Skeletal muscle tissue (tissue), 4 donors: ENCODE results near the gene CFAP299. TPM values are rescaled to one million over a fixed set of nuclear protein-coding genes. Genes with fewer than 3 reads are reported as not detected.

ENCODE experiments used
- H3K27ac ChIP-seq: one replicate; pipeline ENCODE4 v1.7.0; 2013; ENCODE audit warnings: mild to moderate bottlenecking, low read depth, low read length, inconsistent platforms
- H3K27me3 ChIP-seq, 3 donors: one replicate each; pipeline ENCODE4 v1.7.0; 2013; ENCODE audit warnings: low read length in 3 of 3; ENCODE audit not compliant: control insufficient read depth in 3 of 3, insufficient read depth in 3 of 3
- H3K36me3 ChIP-seq, 3 donors: one replicate each; pipeline ENCODE4 v1.7.0; 2013; ENCODE audit warnings: low read length in 3 of 3; ENCODE audit not compliant: control insufficient read depth in 3 of 3, insufficient read depth in 3 of 3
- H3K4me1 ChIP-seq, 3 donors: one replicate each; pipeline ENCODE4 v1.7.0; 2013; ENCODE audit warnings: low read length in 3 of 3, mild to moderate bottlenecking in 3 of 3; ENCODE audit not compliant: control insufficient read depth in 3 of 3, insufficient read depth in 3 of 3
- H3K4me3 ChIP-seq, 3 donors: one replicate each; pipeline ENCODE4 v1.7.0; 2013; ENCODE audit warnings: low read length in 3 of 3
- H3K9ac ChIP-seq, 3 donors: one replicate each; pipeline ENCODE4 v1.7.0; 2013; ENCODE audit warnings: low read length in 3 of 3, mild to moderate bottlenecking in 3 of 3, moderate library complexity in 2 of 3, low read depth in 1 of 3
- H3K9me3 ChIP-seq, 3 donors: one replicate each; pipeline ENCODE4 v1.7.0; 2013; ENCODE audit warnings: low read length in 3 of 3; ENCODE audit not compliant: control insufficient read depth in 3 of 3
- total RNA-seq: library from RNA; depleted of rRNA; stranded (reverse); fragments of >200 nt; gene quantifications from one replicate; pipeline ENCODE4 v1.2.3, GENCODE V29; 2014
- donor health status: Osteomylitis.

CFAP299 gene
- total RNA-seq, 1 donor from 2014 or later, result 0.52 TPM

DNA sequence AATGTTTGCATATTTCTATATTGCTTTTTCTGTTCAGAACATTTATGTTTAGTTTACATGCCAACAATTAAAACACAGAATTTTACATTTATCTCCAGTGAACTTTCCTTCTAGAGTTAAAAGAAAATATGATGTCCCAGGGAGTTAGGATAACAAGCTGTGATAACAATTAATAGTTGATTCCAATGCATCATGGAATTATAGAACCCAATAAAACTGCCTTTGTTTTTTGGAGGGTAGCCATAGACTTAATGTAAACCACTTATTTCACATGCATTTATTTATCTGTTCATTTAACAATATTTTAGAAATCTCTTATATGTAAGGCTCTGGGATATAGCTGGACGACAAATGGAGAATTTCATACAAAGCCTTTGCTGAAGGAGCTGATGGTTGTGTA lies 180.0 kb downstream of the CFAP299 start:
- H3K9me3 ChIP-seq, result no peaks in the 10 kb centered on the region
- no peak overlapping the region for H3K27ac ChIP-seq
- H3K4me1 ChIP-seq, result no peaks in the 10 kb centered on the region
- no peaks in the 10 kb centered on the region for H3K27me3 ChIP-seq
- H3K9ac ChIP-seq, result no peak overlapping the region
- H3K36me3 ChIP-seq, result no peaks in the 10 kb centered on the region
- H3K4me3 ChIP-seq, result no peak overlapping the region

DNA sequence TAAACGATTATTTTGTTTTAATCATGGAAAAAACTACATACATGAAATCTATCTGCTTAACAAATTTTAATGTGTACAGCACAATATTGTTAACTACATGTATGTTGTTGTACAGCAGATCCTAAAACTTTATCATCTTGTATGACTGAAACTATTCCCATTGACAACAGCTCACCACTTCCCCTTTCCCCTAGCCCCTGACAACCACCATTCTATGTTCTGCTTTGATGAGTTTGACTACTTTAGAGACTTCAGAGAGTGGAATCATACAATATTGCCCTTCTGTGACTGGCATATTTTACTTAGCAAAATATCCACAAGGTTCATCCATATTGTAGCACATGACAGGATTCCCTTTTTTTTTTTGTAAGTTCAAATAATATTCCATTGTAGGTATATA lies 185.9 kb downstream of the CFAP299 start:
- Histone ChIP-seq H3K27me3 (no peaks in the 10 kb centered on the region), H3K4me3 (no peak overlapping the region), H3K27ac (no peak overlapping the region), H3K4me1 (no peaks in the 10 kb centered on the region), H3K9me3 (no peaks in the 10 kb centered on the region), H3K36me3 (no peaks in the 10 kb centered on the region), H3K9ac (no peak overlapping the region)

DNA sequence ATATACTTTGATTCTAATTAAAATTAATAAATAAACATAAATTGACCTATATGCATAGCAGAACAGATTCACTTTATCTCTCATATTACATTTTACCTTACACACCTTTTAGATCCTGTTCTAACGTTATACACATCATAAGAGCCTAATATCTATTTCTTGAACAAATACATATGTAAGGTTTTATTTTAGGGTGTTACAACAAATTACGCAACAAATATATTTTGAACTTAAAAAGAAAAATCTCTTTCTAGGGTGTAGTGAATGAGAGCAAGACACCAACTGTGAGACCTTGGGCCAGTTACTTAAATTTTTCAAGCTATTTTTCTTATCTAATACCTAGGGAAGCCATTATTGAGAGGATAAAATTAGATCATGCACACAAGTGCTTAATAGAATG lies 191.2 kb downstream of the CFAP299 start:
- no peaks in the 10 kb centered on the region for H3K9me3 ChIP-seq
- no peaks in the 10 kb centered on the region for H3K4me1 ChIP-seq
- H3K36me3 ChIP-seq, result no peaks in the 10 kb centered on the region
- no peak overlapping the region for H3K27ac ChIP-seq
- H3K27me3 ChIP-seq, result no peaks in the 10 kb centered on the region
- no peak overlapping the region for H3K9ac ChIP-seq
- H3K4me3 ChIP-seq, result no peak overlapping the region

DNA sequence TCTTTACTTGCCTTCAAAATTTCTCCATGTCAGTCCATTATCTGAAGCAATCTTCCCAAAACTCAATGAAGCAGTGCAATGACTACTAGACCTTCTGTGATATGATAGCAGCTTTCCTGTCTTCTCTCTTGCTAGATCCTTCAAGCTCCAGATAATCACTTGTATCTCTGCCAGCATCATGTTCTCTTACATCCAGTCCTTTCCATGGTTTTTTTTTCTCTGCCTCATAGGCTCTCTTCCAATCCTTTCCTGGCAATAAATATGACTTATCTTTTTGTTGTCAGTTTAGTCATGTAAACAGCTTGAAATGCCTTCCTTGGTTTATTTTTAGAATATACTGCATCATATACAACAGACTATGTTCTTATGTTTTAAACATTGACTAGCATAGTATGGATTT lies 193.5 kb downstream of the CFAP299 start:
- Histone ChIP-seq H3K4me1 (no peaks in the 10 kb centered on the region), H3K27me3 (no peaks in the 10 kb centered on the region), H3K36me3 (no peaks in the 10 kb centered on the region), H3K27ac (no peak overlapping the region), H3K4me3 (no peak overlapping the region), H3K9ac (no peak overlapping the region), H3K9me3 (no peaks in the 10 kb centered on the region)

DNA sequence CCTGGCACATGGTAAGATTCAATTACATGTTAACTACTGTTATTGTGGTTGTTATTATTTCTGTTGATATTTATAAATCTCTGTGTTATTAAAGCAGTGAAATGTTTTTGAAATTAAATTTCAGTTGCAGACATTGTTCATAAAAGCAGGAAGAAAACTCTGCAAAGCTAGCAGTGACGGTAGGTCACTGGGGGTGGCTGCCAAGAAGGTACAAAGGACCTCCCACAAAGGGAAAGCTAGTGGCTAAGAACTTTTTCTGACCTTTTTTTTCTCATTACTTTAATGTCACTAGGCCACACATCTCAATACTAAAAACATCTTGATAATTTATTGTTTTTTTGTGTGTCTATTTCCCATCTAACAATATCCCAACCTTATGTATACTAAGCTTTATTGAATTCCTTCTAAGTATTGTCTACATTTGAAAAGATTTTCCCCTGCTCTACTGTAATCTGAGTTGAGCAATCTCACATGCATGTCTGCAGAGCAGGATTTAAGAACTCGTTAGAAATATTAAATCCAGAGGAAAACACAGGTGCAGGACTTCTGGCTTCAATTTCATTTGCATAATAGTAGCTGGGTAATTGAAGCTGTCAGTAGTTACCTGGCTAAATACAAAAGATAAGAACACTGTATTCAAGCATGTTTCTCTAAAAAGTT lies 197.3 kb downstream of the CFAP299 start:
- H3K4me3 ChIP-seq, result no peak overlapping the region
- H3K4me1 ChIP-seq, result no peaks in the 10 kb centered on the region
- no peak overlapping the region for H3K27ac ChIP-seq
- H3K27me3 ChIP-seq, result no peaks in the 10 kb centered on the region
- H3K36me3 ChIP-seq, result no peaks in the 10 kb centered on the region
- H3K9me3 ChIP-seq, result no peaks in the 10 kb centered on the region
- H3K9ac ChIP-seq, result no peak overlapping the region

DNA sequence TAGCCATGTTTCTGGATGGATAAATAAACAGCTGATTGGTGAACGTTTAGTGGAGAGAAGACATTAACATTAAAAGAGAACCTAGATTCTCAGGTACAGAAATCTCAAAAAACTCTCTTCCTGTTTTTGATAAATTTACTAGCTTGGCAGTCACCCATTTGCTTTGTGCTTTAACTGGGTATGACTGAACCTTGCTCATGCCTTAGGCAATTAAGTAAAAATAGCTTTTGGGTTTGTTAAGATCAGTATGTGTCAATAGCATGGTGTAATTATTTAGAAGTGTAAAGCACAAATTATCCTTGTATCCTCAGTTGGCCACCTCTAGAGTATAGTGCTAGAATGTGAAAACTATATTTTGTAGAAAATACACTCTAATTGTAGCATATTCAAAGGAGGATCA lies 200.0 kb downstream of the CFAP299 start:
- H3K4me3 ChIP-seq, result no peak overlapping the region
- H3K9me3 ChIP-seq, result no peaks in the 10 kb centered on the region
- H3K27me3 ChIP-seq, result no peaks in the 10 kb centered on the region
- H3K9ac ChIP-seq, result no peak overlapping the region
- H3K36me3 ChIP-seq, result no peaks in the 10 kb centered on the region
- no peak overlapping the region for H3K27ac ChIP-seq
- H3K4me1 ChIP-seq, result no peaks in the 10 kb centered on the region

DNA sequence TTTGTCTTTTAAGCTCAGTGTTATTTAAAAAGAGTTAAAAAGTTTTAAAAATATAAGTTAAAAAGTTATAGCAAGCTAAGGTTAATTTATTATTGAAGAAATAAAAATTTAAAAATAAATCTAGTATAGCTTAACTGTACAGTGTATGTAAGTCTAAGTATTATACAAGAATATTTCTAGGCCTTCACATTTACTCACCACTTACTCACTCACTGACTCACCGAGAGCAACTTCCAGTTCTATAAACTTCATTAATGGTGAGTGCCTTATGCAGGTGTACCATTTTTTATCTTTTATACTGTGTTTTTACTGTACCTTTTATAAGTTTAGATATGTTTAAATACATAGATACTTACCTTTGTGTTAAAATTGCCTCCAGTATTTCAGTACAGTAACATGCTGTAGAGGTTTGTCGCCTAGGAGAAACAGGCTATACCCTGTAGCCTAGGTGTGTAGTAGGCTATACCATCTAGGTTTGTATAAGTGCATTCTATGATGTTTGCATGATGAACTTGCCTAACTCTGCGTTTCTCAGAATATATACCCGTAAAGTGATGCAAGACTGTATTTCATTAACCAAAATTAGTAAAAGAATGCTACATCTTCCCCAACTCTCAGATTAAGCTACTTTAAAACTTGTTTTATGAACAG lies 202.9 kb downstream of the CFAP299 start:
- Histone ChIP-seq H3K27ac (no peak overlapping the region), H3K4me1 (no peaks in the 10 kb centered on the region), H3K36me3 (no peaks in the 10 kb centered on the region), H3K4me3 (no peak overlapping the region), H3K9me3 (no peaks in the 10 kb centered on the region), H3K27me3 (no peaks in the 10 kb centered on the region), H3K9ac (no peak overlapping the region)

DNA sequence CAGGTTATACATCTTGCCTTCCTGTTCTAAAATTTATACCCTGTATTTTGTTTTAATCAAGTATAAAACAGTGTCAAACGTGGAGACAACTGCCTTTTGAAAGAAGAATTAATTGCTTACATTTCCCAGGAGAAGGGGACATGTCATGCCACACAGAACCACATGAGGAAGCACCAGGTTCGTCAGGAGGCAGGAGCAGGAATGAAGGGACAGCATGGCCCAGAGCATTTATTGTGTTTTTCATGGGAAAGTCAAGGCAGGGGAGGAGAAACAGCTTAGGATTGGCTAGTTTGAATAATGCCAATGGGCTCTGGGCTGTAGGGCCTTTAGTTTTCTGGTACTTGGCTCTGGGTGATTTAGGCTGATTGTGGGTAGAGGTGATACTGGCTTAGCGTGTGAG lies 203.7 kb downstream of the CFAP299 start:
- Histone ChIP-seq H3K4me3 (no peak overlapping the region), H3K4me1 (no peaks in the 10 kb centered on the region), H3K27ac (no peak overlapping the region), H3K9ac (no peak overlapping the region), H3K27me3 (no peaks in the 10 kb centered on the region), H3K9me3 (no peaks in the 10 kb centered on the region), H3K36me3 (no peaks in the 10 kb centered on the region)

DNA sequence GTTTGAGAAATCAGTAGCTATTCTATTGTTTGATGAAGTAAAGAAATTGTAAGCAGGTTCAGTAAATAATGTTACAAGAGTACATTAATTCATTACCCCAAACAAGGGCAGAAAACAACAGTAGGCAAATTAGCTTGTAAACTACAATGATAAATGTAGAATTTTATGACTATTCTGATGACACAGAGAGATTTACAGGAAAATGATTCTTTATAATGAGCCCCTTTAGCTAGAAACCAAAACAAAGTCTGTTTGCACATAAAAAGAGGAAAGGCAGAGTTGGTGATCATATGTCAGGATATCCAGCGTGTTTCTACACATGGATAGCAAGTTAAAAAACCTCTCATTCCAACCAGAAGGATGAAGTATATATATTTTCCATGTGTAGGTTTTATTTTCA lies 204.8 kb downstream of the CFAP299 start:
- H3K27ac ChIP-seq, result no peak overlapping the region
- H3K27me3 ChIP-seq, result no peaks in the 10 kb centered on the region

DNA sequence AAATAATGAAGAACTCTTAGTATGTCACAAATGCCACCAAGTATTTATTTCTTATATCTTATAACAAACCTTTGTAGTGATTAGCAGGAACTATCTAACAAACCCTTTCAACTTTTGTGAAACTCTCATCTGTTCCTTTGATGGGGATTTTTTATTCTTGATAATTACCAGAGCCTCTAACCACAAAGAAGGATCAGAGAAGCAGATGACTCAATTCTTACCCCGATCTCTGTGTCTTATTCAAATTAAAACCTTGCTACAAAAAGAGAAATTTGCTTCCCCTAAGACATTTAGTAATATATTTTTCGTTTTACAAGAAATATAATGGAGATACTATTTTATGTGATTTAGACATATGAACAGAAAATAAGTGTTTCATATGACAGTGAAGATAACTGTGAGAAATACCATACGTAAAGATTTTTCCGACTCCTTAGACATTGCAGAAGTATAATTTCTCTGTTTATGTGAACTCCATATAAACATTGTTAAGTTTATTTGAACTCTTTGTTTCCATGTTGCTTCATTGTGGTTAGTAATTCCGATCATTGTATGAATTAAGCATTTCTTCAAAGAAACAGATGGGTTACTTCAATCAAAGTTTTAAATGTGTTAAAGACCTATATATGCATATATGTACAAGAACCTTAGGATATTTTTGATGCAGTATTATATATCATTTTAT lies 205.4 kb downstream of the CFAP299 start:
- H3K27ac ChIP-seq, result no peak overlapping the region
- H3K4me3 ChIP-seq, result no peak overlapping the region
- H3K9ac ChIP-seq, result no peak overlapping the region
- H3K27me3 ChIP-seq, result no peaks in the 10 kb centered on the region
- no peaks in the 10 kb centered on the region for H3K4me1 ChIP-seq
- no peaks in the 10 kb centered on the region for H3K9me3 ChIP-seq
- H3K36me3 ChIP-seq, result no peaks in the 10 kb centered on the region

More for the DNA sequence above, 204.8 kb downstream of the CFAP299 start:
- Histone ChIP-seq H3K9ac (no peak overlapping the region), H3K36me3 (no peaks in the 10 kb centered on the region), H3K9me3 (no peaks in the 10 kb centered on the region), H3K4me1 (no peaks in the 10 kb centered on the region), H3K4me3 (no peak overlapping the region)
